ENCODE results near the gene SUN3. TPM values are rescaled to one million over a fixed set of nuclear protein-coding genes. Genes with fewer than 3 reads are reported as not detected.

The SUN3 gene
- total and polyA plus RNA-seq, 5 experiments from 2014 or later = 0.60 to 2.3 (median 1.0) TPM; not detected in 2

- POLR2A ChIA-PET = interaction anchor here (0.6 kb wide), 1 partner anchor 61 kb away, joined by 3 read pairs; no protein-coding TSS in a partner anchor
- DNase-seq (no peak), ATAC-seq (no peak)
- Mint-ChIP-seq H3K4me1 (peaks cover 0 to 7% (median 2%) of the 10 kb centered on the region in 4 donors), H3K36me3 (peaks cover 0 to 2% (median 0%) of the 10 kb centered on the region in 3 donors), H3K27me3 (peaks cover 0 to 2% (median 0%) of the 10 kb centered on the region in 5 donors), H3K4me3 (no peak overlapping the region), H3K9me3 (no peaks in the 10 kb centered on the region), H3K27ac (no peak overlapping the region)
These were observed 88.6 kb downstream of the SUN3 start for GRCh38 chr7:47940088-47941013.

GRCh38 chr7:47939425-47940036, 89.4 kb downstream of the SUN3 start:
- no peak overlapping the region for H3K4me3 Mint-ChIP-seq
- peaks cover 0 to 2% (median 0%) of the 10 kb centered on the region in 3 donors for H3K36me3 Mint-ChIP-seq
- no peaks in the 10 kb centered on the region for H3K9me3 Mint-ChIP-seq
- peaks cover 0 to 7% (median under 1%) of the 10 kb centered on the region in 4 donors for H3K4me1 Mint-ChIP-seq
- POLR2A ChIA-PET = no interaction called here
- ATAC-seq (no peak), DNase-seq (no peak)
- no peak overlapping the region for H3K27ac Mint-ChIP-seq
- H3K27me3 Mint-ChIP-seq = peaks cover 0 to 2% (median 0%) of the 10 kb centered on the region in 5 donors

- DNase-seq (no peak), ATAC-seq (no peak)
- Mint-ChIP-seq H3K4me1 (peaks cover 0 to 7% (median under 1%) of the 10 kb centered on the region in 4 donors), H3K27me3 (peaks cover 0 to 2% (median 0%) of the 10 kb centered on the region in 5 donors), H3K36me3 (peaks cover 0 to 2% (median 0%) of the 10 kb centered on the region in 3 donors), H3K4me3 (no peak overlapping the region), H3K27ac (no peak overlapping the region), H3K9me3 (no peaks in the 10 kb centered on the region)
- POLR2A ChIA-PET = interaction anchor here (0.7 kb wide), 1 partner anchor 70 kb away, joined by 3 read pairs; no protein-coding TSS in a partner anchor
These were observed 90.2 kb downstream of the SUN3 start for GRCh38 chr7:47938574-47939165.

GRCh38 chr7:47937711-47938573, 91.0 kb downstream of the SUN3 start:
- POLR2A ChIA-PET = interaction anchor here (0.7 kb wide), 1 partner anchor 71 kb away, joined by 3 read pairs; no protein-coding TSS in a partner anchor
- peak overlapping the region in 1 of 10 donors; percentile 19 for H3K27ac Mint-ChIP-seq

More at GRCh38 chr7:47937711-47938573, 91.0 kb downstream of the SUN3 start:
- Mint-ChIP-seq H3K9me3 (no peaks in the 10 kb centered on the region), H3K27me3 (peaks cover 0 to 2% (median 0%) of the 10 kb centered on the region in 5 donors), H3K4me3 (peak overlapping the region in 1 of 10 donors; percentile 48), H3K4me1 (peaks cover 0 to 7% (median under 1%) of the 10 kb centered on the region in 4 donors), H3K36me3 (peaks cover 0 to 2% (median 0%) of the 10 kb centered on the region in 3 donors)
- ATAC-seq (no peak), DNase-seq (no peak)

Other genes with a start within 250 kb of the SUN3 start
- under 1 TPM; 0.66 to 0.78 TPM for gene PKD1L1, start 80.6 kb downstream of the SUN3 start, total RNA-seq
- gene PKD1L1, start 80.6 kb downstream of the SUN3 start, polyA plus RNA-seq = under 1 TPM in 2 of 3 donors, not detected in 1; 0.07 to 0.08 TPM
- gene HUS1, start 49.5 kb downstream of the SUN3 start, total RNA-seq = 10 to 100 TPM; 74.2 to 78.8 TPM
- gene HUS1, start 49.5 kb downstream of the SUN3 start, polyA plus RNA-seq = 10 to 100 TPM; 26.9 to 36.8 (median 32.5) TPM
- gene C7orf57, start 6.4 kb upstream of the SUN3 start, total RNA-seq = not detected
- under 1 TPM in 2 of 3 donors, not detected in 1; 0.07 to 0.13 TPM for gene C7orf57, start 6.4 kb upstream of the SUN3 start, polyA plus RNA-seq
- 10 to 100 TPM; 37.2 to 38.0 TPM for gene UPP1, start 60.2 kb upstream of the SUN3 start, total RNA-seq
- 10 to 100 TPM; 67.3 to 68.7 (median 68.6) TPM for gene UPP1, start 60.2 kb upstream of the SUN3 start, polyA plus RNA-seq
- gene ABCA13, start 142.4 kb upstream of the SUN3 start, total RNA-seq = not detected
- gene ABCA13, start 142.4 kb upstream of the SUN3 start, polyA plus RNA-seq = not detected